CD4-positive, alpha-beta memory T cell (primary cell): ENCODE data around the gene DNTT. TPM values are rescaled to one million over a fixed set of nuclear protein-coding genes. Genes with fewer than 3 reads are reported as not detected.
A peak's percentile ranks its signal among the peaks of the same experiment; 100 is the strongest.

ENCODE experiments used
- CTCF ChIA-PET: fragments of 350-600 bp; sonication (Branson Sonifier 250); formaldehyde crosslinking; loops from one replicate; lab custom pipeline; 2021; ENCODE audit warnings: inconsistent platforms; ENCODE audit not compliant: partially characterized antibody; lab: Charles Lee
- POLR2A ChIA-PET: fragments of 350-600 bp; sonication (Branson Sonifier 250); formaldehyde crosslinking; loops from one replicate; lab custom pipeline; 2021; ENCODE audit not compliant: partially characterized antibody; lab: Charles Lee
- DNase-seq, 5 donors: peaks; one replicate each; pipeline versions ENCODE4 v3.0.0 to v3.0.0-alpha.2; 2020 to 2022; ENCODE audit warnings: mixed read lengths in 1 of 5
- H3K27ac ChIP-seq: one replicate; pipeline ENCODE4 v1.7.0; 2013; ENCODE audit warnings: low read depth, low read length
- H3K27me3 ChIP-seq: 2 replicates; pipeline ENCODE4 v1.7.0; 2013; ENCODE audit warnings: mild to moderate bottlenecking, low read length, moderate library complexity; ENCODE audit not compliant: insufficient read depth
- H3K36me3 ChIP-seq: 2 replicates; pipeline ENCODE4 v1.7.0; 2013; ENCODE audit warnings: mild to moderate bottlenecking, low read length, moderate library complexity; ENCODE audit not compliant: insufficient read depth
- H3K4me1 ChIP-seq: 2 replicates; pipeline ENCODE4 v1.7.0; 2013; ENCODE audit warnings: mild to moderate bottlenecking, low read length, moderate library complexity; ENCODE audit not compliant: insufficient read depth
- H3K4me3 ChIP-seq, 2 donors: one replicate each; pipeline ENCODE4 v1.7.0; 2013; ENCODE audit warnings: low read length in 2 of 2, mild to moderate bottlenecking in 1 of 2
- H3K9me3 ChIP-seq, 2 donors: one replicate each; pipeline ENCODE4 v1.7.0; 2013; ENCODE audit warnings: low read length in 2 of 2, control low read depth in 1 of 2; ENCODE audit not compliant: control insufficient read depth in 1 of 2
- H3K27ac Mint-ChIP-seq, 7 donors: one replicate each; pipeline ENCODE4 v1.8.0; 2020 to 2021; ENCODE audit warnings: mixed read lengths in 7 of 7, mild to moderate bottlenecking in 6 of 7, inconsistent platforms in 3 of 7, moderate library complexity in 3 of 7
- H3K27me3 Mint-ChIP-seq, 2 donors: one replicate each; pipeline ENCODE4 v1.8.0; 2020 to 2021; ENCODE audit warnings: mixed read lengths in 2 of 2
- H3K36me3 Mint-ChIP-seq, 2 donors: one replicate each; pipeline ENCODE4 v1.8.0; 2020 to 2021; ENCODE audit warnings: mixed read lengths in 2 of 2, inconsistent platforms in 1 of 2, mild to moderate bottlenecking in 1 of 2
- H3K4me1 Mint-ChIP-seq, 4 donors: one replicate each; pipeline ENCODE4 v1.8.0; 2020 to 2021; ENCODE audit warnings: mixed read lengths in 4 of 4, mild to moderate bottlenecking in 1 of 4
- H3K4me3 Mint-ChIP-seq, 8 donors: one replicate each; pipeline ENCODE4 v1.8.0; 2020 to 2021; ENCODE audit warnings: mixed read lengths in 8 of 8, mild to moderate bottlenecking in 7 of 8, moderate library complexity in 6 of 8, inconsistent platforms in 3 of 8
- H3K9me3 Mint-ChIP-seq, 8 donors: one replicate each; pipeline ENCODE4 v1.8.0; 2020 to 2021; ENCODE audit warnings: mixed read lengths in 8 of 8, mild to moderate bottlenecking in 5 of 8, inconsistent platforms in 3 of 8, moderate library complexity in 1 of 8
- intact Hi-C: fragments of 100-400 bp; cut with micrococcal nuclease; formaldehyde crosslinking; loops from one replicate; pipeline ENCODE4 v1.15.1; 2023
- polyA plus RNA-seq, 2 donors: library from polyadenylated mRNA; unstranded; fragments of 300-500 nt; fragmentation: Illumina TruSeq; gene quantifications; one replicate each; pipeline ENCODE4 v1.2.3, GENCODE V29; 2021
- total RNA-seq, 2 experiments: library from RNA; stranded (reverse); gene quantifications; one replicate each; pipeline ENCODE4 v1.2.3, GENCODE V29; 2021

DNTT gene
- total and polyA plus RNA-seq, 4 experiments from 2014 or later = not detected

DNA sequence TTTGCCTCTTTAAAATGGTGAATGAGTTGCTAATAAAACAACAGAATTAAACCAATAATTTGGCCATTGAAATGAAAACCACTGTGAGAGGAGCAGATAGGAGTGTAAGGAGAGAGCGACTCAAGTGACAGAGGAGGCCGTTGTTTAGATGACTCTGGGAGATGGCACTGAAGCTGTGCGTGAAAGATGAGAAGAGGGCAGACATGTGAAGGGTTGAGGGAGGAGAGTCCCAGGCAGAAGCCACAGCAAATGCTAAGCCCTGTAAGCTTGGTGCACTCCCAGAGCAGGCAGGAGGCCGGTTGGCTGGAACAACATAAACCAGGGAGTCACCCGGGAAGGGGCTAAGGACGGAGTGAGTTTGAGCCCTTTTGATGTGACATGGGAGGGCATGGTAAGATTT is 55.4 kb downstream of the DNTT start:
- Mint-ChIP-seq H3K27me3 (peaks cover 10 to 22% of the 10 kb centered on the region in 2 donors), H3K36me3 (no peaks in the 10 kb centered on the region), H3K4me3 (no peak overlapping the region), H3K9me3 (peaks cover 0 to 2% (median 0%) of the 10 kb centered on the region in 8 donors), H3K27ac (peak overlapping the region in 2 of 7 donors; percentile 28 to 59), H3K4me1 (no peaks in the 10 kb centered on the region)
- Histone ChIP-seq H3K4me1 (no peaks in the 10 kb centered on the region), H3K36me3 (no peaks in the 10 kb centered on the region), H3K4me3 (no peak overlapping the region), H3K27ac (no peak overlapping the region), H3K27me3 (no peaks in the 10 kb centered on the region), H3K9me3 (no peaks in the 10 kb centered on the region)
- DNase-seq = no peak
- CTCF ChIA-PET = interaction anchor here (0.9 to 1.9 kb wide), 2 partner anchors 11 to 14 kb away, joined by 4 to 6 read pairs; no protein-coding TSS in a partner anchor
- POLR2A ChIA-PET = no interaction called here
- intact Hi-C loops = no loop called here

DNA sequence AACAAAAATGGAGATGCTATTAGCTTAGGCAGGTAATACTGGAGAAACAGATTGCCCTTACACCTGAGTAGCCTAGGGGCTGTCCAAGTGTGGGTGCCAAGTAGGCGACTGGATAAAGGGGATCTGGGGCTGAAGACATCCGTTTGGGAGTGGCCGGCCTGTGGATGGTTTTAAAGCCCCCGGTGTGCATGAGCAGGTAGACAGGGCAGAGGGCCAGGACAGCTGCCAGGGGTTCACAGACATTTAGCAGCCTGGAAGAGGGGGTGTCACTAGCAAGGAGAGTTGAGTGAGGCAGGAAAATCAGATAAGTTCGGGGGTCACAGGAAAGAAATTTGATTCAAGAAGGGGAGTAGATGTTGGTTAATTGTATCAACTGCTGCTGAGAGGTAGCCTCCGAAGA is 56.1 kb downstream of the DNTT start:
- Mint-ChIP-seq H3K36me3 (no peaks in the 10 kb centered on the region), H3K4me1 (no peaks in the 10 kb centered on the region), H3K27me3 (peaks cover 6 to 19% of the 10 kb centered on the region in 2 donors), H3K27ac (no peak overlapping the region), H3K4me3 (no peak overlapping the region), H3K9me3 (peaks cover 0 to 2% (median 0%) of the 10 kb centered on the region in 8 donors)
- H3K27ac ChIP-seq = no peak overlapping the region
- no peak overlapping the region for H3K4me3 ChIP-seq
- DNase-seq = no peak
- no peaks in the 10 kb centered on the region for H3K36me3 ChIP-seq
- no peaks in the 10 kb centered on the region for H3K4me1 ChIP-seq
- no peaks in the 10 kb centered on the region for H3K9me3 ChIP-seq
- no peaks in the 10 kb centered on the region for H3K27me3 ChIP-seq
- ChIA-PET CTCF (no interaction called here), POLR2A (no interaction called here)
- intact Hi-C loops = no loop called here

DNA sequence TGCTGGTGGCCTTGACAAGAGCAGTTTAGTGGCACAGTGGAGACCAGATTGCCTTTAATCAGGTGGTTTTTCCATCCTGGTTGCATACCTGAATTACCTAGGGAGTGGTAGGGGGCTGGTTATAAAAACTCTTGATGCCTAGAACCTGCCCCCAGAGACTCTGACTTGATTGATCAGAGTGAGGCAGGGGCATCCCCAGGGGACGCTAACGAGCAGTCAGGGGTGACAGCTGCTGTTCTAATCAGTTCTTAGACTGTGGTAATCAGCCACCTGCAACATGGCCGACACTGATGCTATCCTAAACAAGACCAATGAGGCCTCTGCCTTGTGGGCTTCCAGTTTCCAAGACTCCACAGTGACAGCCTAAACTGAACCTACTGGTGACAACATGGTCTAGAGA is 56.5 kb downstream of the DNTT start:
- H3K4me1 ChIP-seq = no peaks in the 10 kb centered on the region
- no peaks in the 10 kb centered on the region for H3K27me3 ChIP-seq
- H3K9me3 ChIP-seq = no peaks in the 10 kb centered on the region
- ChIA-PET CTCF (no interaction called here), POLR2A (no interaction called here)
- Mint-ChIP-seq H3K36me3 (no peaks in the 10 kb centered on the region), H3K27me3 (peaks cover 6 to 17% of the 10 kb centered on the region in 2 donors), H3K4me1 (no peaks in the 10 kb centered on the region), H3K27ac (no peak overlapping the region), H3K4me3 (no peak overlapping the region), H3K9me3 (peaks cover 0 to 2% (median 0%) of the 10 kb centered on the region in 8 donors)
- no peaks in the 10 kb centered on the region for H3K36me3 ChIP-seq
- no peak for DNase-seq
- intact Hi-C loops = no loop called here
- H3K4me3 ChIP-seq = no peak overlapping the region
- no peak overlapping the region for H3K27ac ChIP-seq

DNA sequence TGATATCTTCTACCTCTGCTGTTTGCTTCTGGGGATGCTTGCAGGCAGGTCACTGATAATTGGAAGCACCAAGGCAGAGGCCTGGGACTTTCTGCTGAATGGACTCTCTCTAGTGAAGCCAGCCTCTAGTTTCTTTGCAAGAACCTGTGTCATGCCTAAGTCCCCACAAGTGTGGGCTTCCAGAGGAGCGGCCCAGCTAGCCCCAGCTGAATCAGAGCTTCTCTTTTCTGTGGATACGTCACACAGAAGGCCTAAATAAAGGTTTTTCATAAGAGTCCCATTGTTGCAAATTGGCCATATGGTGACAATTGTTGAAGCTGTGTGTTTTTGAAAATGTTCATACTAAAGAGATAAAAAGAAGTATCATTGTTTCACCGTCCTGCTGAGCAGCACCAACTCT is 61.3 kb downstream of the DNTT start:
- Mint-ChIP-seq H3K27ac (no peak overlapping the region), H3K36me3 (no peaks in the 10 kb centered on the region), H3K27me3 (peaks cover 2 to 6% of the 10 kb centered on the region in 2 donors), H3K4me3 (no peak overlapping the region), H3K4me1 (peaks cover 0 to 2% (median 0%) of the 10 kb centered on the region in 4 donors), H3K9me3 (peaks cover 0 to 2% (median 0%) of the 10 kb centered on the region in 8 donors)
- H3K4me1 ChIP-seq = peaks cover 3% of the 10 kb centered on the region
- ChIA-PET POLR2A (no interaction called here), CTCF (interaction anchor here (1.1 to 4.4 kb wide), 3 partner anchors 9 to 32 kb away, joined by 3 to 26 read pairs (median 3); no protein-coding TSS in a partner anchor)
- intact Hi-C loops = no loop called here
- no peak for DNase-seq
- H3K36me3 ChIP-seq = no peaks in the 10 kb centered on the region
- H3K4me3 ChIP-seq = no peak overlapping the region
- H3K9me3 ChIP-seq = no peaks in the 10 kb centered on the region
- no peak overlapping the region for H3K27ac ChIP-seq
- no peaks in the 10 kb centered on the region for H3K27me3 ChIP-seq

DNA sequence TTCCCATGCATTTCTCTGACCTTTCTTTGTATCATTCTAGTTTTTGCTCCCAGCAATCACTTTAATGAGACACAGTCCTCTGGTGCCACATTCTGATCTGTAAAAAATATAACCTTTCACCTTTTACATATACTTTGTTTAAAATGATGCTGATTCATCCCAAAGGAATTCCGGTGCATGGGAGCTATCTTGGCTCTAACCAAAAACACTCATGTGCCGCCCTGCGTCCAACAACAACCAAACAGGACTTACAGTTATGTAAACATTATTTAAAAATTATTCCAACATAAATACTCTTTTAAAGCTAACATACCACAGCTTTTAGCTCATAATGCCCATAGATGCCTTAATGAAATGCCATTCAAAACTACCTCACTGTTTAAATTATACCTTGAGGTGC is 62.3 kb downstream of the DNTT start:
- H3K36me3 ChIP-seq = no peaks in the 10 kb centered on the region
- no peaks in the 10 kb centered on the region for H3K27me3 ChIP-seq
- no peak for DNase-seq
- Mint-ChIP-seq H3K27me3 (peaks cover 0 to 6% of the 10 kb centered on the region in 2 donors), H3K9me3 (peaks cover 0 to 2% (median 0%) of the 10 kb centered on the region in 8 donors), H3K4me3 (no peak overlapping the region), H3K4me1 (peaks cover 0 to 2% (median 0%) of the 10 kb centered on the region in 4 donors), H3K27ac (no peak overlapping the region), H3K36me3 (no peaks in the 10 kb centered on the region)
- CTCF ChIA-PET = interaction anchor here (1.1 to 4.4 kb wide), 3 partner anchors 8 to 33 kb away, joined by 3 to 26 read pairs (median 8); no protein-coding TSS in a partner anchor
- peaks cover 4% of the 10 kb centered on the region for H3K4me1 ChIP-seq
- no peaks in the 10 kb centered on the region for H3K9me3 ChIP-seq
- no peak overlapping the region for H3K4me3 ChIP-seq
- POLR2A ChIA-PET = no interaction called here
- intact Hi-C loops = no loop called here
- H3K27ac ChIP-seq = no peak overlapping the region

DNA sequence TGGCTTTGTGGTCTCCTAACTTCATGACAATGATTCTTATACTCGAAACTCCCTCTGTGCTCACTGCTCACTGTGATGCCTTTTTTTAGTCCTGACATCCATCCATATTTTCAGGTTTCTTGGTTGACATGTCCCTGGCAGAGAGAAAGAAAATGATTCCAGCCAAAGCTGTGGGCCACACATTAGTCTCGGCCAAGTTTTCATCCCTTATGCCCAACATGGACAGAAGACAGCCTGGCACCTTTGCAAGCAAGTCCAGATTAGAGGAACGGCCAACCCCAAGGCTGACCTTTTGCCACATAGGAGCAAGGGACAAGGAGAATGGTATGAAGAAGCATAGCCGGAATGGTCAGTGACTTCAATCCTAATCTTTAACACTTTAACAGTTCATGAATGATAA is 63.2 kb downstream of the DNTT start:
- H3K4me3 Mint-ChIP-seq = no peak overlapping the region
- CTCF ChIA-PET = interaction anchor here (2.8 to 4.4 kb wide), 2 partner anchors 7 to 10 kb away, joined by 8 to 26 read pairs; no protein-coding TSS in a partner anchor
- POLR2A ChIA-PET = no interaction called here

DNA sequence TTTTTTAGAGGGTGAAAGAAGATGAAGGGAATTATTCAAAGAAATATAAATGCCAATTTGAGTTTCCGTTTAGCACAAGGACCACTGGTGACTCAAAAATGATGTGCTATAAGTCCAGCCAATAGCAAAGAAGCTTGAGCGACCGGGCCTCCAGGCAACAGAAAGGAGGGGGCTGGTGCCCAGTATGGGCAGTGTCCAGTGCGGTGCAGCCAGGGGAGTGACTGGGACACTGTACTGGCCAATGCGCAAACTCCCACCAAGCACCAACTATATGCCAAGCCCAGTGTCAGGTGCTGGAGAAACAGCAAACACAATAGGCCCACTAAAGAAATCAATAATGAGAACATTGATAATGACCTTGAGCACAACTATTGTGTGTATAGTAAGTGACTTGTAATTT is 64.7 kb downstream of the DNTT start:
- H3K4me3 Mint-ChIP-seq = no peak overlapping the region
- ChIA-PET CTCF (interaction anchor here (2.8 kb wide), 1 partner anchor 8 kb away, joined by 8 read pairs; no protein-coding TSS in a partner anchor), POLR2A (no interaction called here)
- H3K27me3 ChIP-seq = no peaks in the 10 kb centered on the region
- H3K9me3 Mint-ChIP-seq = no peaks in the 10 kb centered on the region
- H3K4me1 ChIP-seq = peaks cover 4% of the 10 kb centered on the region
- no peaks in the 10 kb centered on the region for H3K36me3 ChIP-seq
- H3K4me3 ChIP-seq = no peak overlapping the region
- H3K9me3 ChIP-seq = no peaks in the 10 kb centered on the region
- H3K27ac ChIP-seq = no peak overlapping the region
- no peaks in the 10 kb centered on the region for H3K36me3 Mint-ChIP-seq
- no peak for DNase-seq
- peaks cover 0 to 2% (median under 1%) of the 10 kb centered on the region in 4 donors for H3K4me1 Mint-ChIP-seq
- intact Hi-C loops = no loop called here
- no peak overlapping the region for H3K27ac Mint-ChIP-seq
- peaks cover 1 to 6% of the 10 kb centered on the region in 2 donors for H3K27me3 Mint-ChIP-seq

More for the DNA sequence above, 63.2 kb downstream of the DNTT start:
- Histone ChIP-seq H3K9me3 (no peaks in the 10 kb centered on the region), H3K27ac (no peak overlapping the region), H3K4me3 (no peak overlapping the region), H3K27me3 (no peaks in the 10 kb centered on the region), H3K36me3 (no peaks in the 10 kb centered on the region), H3K4me1 (peaks cover 4% of the 10 kb centered on the region)
- Mint-ChIP-seq H3K27me3 (peaks cover 0 to 6% of the 10 kb centered on the region in 2 donors), H3K36me3 (no peaks in the 10 kb centered on the region), H3K9me3 (peaks cover 0 to 2% (median 0%) of the 10 kb centered on the region in 8 donors), H3K4me1 (peaks cover 0 to 2% (median 0%) of the 10 kb centered on the region in 4 donors), H3K27ac (no peak overlapping the region)
- DNase-seq = no peak
- intact Hi-C loops = no loop called here
